Measurements from ENCODE around the gene GXYLT2.

- TF ChIP-seq CTCF (IDR thresholded peaks at IDR 0.05; ENCODE audit: borderline replicate concordance, extremely low read depth, low read length, poor library complexity, severe bottlenecking) (no peak), EZH2 (IDR thresholded peaks at IDR 0.05; ENCODE audit: borderline replicate concordance, low read depth, low read length, severe bottlenecking) (no peak)
These were observed 85.9 kb downstream of the GXYLT2 start for GRCh38 chr3:72973786-72974185.

Measured in DND-41 (cell line).